Right ventricle myocardium superior (tissue), 1 donor: Measurements from ENCODE around the gene IST1. TPM values are rescaled to one million over a fixed set of nuclear protein-coding genes. Genes with fewer than 3 reads are reported as not detected.
"Not testable (repeated sequence)": the region's sequence is repeated elsewhere in the genome, so short reads cannot be mapped to it uniquely, and the experiment has no call there.

Experiments used
- ATAC-seq: fragments of 200-7000 bp; cut with Tn5 transposase; one replicate; pipeline ENCODE4 v1.9.1; 2020; ENCODE audit warnings: mild to moderate bottlenecking; ENCODE audit not compliant: poor library complexity
- DNase-seq: peaks from one replicate; pipeline ENCODE4 v3.0.0-alpha.2; 2020
- intact Hi-C: fragments of 100-400 bp; cut with DNase I; formaldehyde crosslinking; loops from one replicate; pipeline ENCODE4 v1.11.2; 2022
- total RNA-seq: library from RNA; stranded (reverse); fragmentation: NEBNext Ultra II Directional; extraction: Animal tissue kit (Norgen Biotek cat#: 25700); gene quantifications from one replicate; pipeline ENCODE4 v1.2.1, GENCODE V29; 2021
- donor health status: DM: no; HTN: yes; CAD: no; lungs with severe emphysema.

The IST1 gene
- total RNA-seq, 1 donor from 2014 or later = 113 TPM

DNA sequence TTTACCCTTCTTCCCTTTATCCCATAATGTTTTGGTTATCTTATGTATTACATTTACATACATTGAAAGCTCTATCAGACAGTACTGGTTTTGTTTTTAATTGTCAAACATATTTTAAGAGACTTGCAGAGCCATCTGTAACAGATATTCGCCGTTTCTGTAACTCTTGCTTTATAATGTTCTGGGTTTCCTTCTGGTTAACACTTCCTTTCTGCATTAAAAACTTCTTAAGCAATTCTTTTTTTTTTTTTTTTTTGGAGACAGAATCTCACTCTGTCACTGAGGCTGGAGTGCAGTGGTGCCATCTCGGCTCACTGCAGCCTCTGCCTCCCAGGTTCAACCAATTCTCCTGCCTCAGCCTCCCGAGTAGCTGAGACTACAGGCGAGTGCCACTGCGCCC lies 10.4 kb downstream of the IST1 start:
- ATAC-seq, DNase-seq, intact Hi-C loops: not testable (repeated sequence)

DNA sequence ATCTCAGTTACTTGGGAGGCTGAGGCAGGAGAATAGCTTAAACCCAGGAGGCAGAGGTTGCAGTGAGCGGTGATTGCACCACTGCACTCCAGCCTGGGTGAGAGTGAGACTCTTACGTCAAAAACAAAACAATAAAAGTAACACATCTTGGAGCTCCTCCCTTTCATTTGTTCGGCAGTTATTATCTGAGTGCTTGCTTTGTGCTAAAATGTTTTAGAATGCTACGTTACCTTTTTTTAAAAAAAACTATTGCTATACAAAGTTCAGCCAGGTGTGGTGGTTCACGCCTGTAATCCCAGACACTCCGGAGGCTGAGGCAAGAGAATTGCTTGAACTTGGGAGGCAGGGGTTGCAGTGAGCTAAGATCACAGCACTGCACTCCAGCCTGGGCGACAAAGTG lies 15.8 kb downstream of the IST1 start:
- ATAC-seq = no peak
- DNase-seq = no peak
- intact Hi-C loops = no loop called here

DNA sequence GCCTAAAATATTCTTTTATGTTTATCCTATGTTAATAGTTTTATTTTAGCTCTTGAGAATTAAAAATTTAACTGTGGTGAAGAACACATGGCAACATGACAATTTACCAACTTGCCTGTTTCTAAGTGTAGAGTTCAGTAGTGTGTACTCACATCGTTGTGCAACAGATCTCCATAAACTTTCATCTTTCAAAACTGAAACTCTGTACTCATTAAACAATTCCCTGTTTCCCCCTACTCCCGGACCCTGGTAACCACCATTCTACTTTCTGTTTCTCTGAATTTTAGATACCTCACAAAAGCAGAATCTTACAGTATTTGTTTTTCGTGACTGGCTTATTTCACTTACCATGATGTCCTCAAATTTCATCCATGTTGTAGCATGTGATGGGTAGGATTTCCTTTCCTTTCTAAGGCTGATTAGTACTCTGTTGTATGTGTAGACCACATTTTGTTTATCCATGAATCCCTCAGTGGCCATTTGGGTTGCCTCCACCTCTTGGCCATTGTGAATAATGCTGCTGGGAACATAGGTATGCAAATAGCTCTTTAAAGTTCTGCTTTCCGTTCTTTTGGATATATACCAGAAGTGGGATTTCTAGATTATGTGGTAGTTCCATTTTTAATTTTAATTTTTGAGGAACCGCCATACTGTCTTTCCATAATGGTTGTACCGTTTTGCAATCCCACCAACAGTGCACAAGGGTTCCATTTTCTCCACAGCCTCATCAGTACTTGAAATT lies 17.4 kb downstream of the IST1 start:
- DNase-seq (no peak), ATAC-seq (no peak)
- intact Hi-C loops = no loop called here

DNA sequence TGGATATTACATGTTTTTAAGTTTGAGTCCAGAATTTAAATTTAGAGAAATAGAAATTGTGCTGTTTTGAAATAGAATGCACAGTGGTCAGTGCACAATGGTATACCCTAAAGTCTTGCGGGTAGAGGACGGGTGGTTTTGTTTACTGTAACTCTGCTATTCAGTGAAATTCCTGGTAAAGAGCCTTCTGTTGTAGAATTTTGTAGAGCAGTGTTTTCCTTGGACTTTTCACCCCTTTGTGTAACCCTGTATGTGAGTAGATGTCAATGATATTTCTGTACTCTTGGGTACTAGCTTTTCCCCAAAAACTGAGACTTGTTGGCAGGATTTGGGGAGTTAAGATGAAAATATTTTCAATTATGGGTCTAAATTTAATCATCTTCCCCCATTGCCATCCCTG lies 19.5 kb downstream of the IST1 start:
- ATAC-seq = no peak
- DNase-seq = no peak
- intact Hi-C loops = no loop called here

DNA sequence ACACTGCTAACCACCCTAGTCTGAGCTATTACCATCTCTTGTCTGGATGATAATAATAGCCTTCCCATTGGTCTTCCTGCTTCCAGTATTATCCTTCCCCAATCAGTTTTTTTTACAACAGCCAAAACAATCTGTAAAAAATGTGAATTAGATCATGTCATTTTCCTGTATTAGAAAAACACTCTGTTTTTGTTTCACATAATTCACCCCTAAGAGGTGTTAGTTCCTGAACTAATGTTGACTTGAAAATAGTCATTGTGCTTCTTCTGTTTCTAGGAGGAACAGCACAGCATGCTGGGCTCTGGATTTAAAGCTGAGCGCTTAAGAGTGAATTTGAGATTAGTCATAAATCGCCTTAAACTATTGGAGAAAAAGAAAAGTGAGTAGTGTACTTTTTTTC lies 20.0 kb downstream of the IST1 start:
- DNase-seq = no peak
- ATAC-seq = no peak
- intact Hi-C loops = no loop called here

DNA sequence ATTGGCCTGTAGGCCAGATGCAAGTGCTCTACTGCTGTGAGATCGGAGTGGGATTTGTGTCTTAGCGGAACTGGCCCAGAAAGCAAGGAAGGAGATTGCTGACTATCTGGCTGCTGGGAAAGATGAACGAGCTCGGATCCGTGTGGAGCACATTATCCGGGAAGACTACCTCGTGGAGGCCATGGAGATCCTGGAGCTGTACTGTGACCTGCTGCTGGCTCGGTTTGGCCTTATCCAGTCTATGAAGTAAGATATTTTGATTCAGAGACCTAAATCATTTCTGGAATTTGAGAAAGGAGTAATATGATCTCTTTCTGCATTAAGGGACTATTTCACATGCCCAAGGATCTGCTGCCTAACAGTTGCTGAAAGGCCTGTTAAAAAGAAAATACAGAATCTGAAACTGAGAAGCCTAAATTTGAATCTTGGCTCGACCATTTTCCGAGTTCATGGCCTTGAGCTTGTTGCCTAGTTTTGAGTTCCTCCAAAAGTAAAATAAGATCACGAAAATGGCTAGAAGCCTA lies 21.1 kb downstream of the IST1 start:
- DNase-seq = no peak
- intact Hi-C loops = no loop called here
- ATAC-seq = no peak

DNA sequence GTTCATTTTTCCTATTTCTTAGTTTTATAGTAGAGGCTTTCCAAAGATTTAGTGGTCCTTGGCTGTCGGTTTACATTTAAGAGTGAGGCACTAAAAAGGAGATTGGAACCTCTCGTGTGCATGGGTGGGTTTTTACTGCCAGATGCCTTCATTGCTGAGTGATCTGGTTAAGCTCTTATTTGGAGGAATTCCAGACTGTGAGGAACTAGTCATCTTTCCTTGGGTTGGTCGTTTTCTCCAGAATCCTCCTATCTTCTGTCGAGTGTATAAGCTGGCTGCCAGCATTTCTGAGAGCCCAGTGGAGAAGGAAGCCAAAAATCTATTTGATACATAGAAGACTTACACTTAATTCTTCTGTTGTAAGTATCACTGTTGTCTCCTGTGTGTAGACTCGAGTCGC lies 22.6 kb downstream of the IST1 start:
- intact Hi-C loops = no loop called here
- no peak for DNase-seq
- ATAC-seq = no peak

DNA sequence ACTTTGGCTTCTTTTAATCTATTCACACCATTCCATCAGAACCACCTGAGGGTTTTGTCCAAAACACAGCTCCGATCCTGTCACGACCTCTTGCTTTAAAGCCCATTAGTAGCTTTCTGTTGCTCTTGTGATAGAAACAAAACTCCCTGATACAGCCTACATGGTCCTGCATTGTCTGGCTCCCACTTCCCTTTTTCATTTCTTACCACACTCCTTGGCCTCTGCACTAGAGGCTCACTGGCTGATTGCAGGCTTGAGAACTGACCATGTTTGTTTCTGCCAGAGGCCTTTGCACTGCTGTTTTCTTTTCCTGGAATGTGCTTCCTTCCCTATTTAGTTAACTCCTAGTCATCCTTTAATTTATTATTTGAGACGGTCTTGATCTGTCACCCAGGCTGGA lies 23.7 kb downstream of the IST1 start:
- DNase-seq (no peak), ATAC-seq (no peak)
- intact Hi-C loops = no loop called here

DNA sequence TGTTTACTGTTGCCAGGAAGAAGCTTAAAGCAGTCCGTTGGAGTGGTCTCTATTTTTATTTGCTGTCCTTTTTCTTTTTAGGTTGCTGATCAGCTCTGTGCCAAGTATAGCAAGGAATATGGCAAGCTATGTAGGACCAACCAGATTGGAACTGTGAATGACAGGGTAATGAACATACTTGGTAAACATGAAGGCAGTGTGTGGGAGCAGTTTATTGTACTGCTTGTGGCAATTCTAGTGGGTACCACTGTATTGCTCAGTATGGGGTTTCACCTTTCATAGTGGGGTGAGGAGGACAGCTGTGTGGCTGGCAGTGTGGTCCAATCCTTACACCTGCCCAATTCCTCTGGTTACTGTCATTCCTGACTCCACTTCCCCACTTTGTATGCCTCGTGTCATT lies 25.3 kb downstream of the IST1 start:
- no peak for DNase-seq
- intact Hi-C loops = no loop called here
- no peak for ATAC-seq

DNA sequence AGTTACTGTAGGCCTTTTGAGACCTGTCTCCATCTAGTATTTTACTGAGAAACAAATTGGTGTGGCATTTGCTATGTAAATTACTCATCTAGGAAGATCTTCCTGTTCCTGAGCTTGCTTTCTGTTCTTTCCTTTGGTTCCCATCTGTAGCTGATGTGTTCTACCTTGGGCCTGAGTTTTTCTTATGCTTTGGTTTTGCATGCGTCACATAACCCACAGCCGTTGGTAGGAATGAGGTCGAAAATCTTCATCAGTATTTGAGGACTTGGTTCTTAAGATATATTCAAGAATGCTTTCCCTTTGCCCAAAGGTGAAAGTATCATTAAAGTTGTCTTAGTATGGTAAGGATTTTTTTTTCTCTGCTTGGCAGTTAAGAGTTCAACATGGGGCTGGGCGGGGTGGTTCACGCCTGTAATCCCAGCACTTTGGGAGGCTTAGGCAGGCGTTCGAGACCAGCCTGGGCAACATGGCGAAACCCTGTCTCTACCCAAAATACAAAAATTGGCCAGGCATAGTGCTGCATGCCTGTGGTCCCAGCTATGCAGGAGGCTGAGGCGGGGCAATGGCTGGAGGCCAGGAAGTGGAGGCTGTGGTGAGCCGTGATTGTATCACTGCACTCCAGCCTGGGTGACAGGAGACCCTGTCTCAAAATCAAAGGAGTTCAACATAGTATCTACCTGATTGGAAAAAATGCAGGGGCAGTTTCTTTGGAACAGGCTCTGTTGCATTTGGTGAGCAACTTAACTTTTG lies 28.8 kb downstream of the IST1 start:
- intact Hi-C loops = no loop called here
- no peak for DNase-seq
- ATAC-seq = no peak

DNA sequence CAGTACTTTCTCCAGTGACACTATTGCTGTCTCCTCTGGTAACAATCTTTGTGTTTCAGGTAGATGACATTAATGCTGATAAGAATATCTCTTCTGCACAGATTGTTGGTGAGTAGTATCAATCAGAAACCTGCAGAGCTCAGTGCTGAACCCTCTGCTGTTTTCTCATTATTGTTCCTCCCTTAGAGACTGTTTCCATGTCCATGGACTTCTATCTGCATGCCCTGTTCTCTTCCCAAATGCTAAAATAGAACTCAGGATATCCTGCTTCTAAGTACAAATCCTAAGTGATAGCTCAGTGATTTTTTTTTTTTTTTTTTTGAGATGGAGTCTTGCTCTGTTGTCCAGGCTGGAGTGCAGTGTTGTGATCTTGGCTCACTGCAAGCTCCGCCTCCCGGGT lies 29.4 kb downstream of the IST1 start:
- intact Hi-C loops = no loop called here
- ATAC-seq = no peak
- DNase-seq = no peak

DNA sequence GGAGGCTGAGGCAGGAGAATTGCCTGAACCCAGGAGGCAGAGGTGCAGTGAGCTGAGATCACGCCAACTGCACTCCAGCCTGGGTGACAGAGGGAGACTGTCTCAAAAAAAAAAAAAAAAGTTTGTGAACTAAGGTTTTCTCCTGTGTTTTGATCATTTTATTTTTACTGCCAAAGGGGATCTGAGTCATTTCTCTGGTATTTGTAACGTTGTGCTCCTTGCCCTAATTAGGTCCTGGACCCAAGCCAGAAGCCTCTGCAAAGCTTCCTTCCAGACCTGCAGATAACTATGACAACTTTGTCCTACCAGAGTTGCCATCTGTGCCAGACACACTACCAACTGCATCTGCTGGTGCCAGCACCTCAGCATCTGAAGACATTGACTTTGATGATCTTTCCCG lies 32.1 kb downstream of the IST1 start:
- intact Hi-C loops = no loop called here
- ATAC-seq (peak; percentile 69), DNase-seq (no peak)

DNA sequence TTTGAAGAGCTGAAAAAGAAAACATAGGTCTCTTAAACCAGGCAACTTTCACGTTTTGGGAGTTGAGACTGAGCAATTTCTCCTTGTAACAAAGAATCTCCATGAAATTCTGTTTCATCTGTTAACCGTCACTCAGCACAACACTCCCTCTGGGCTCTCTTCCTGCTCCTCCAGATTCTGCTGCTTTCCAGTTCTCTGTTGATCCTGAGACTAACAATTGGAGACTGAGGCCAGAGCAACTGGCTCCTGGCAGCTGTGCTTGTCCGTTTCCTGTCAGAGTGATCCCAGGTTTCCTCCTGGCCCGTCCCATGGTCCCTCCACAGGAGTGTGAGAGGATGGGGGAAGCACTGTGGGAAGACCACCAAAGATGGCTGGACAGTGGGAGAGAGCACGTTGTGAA lies 32.5 kb downstream of the IST1 start:
- ATAC-seq (peak; percentile 57), DNase-seq (no peak)
- intact Hi-C loops = no loop called here

DNA sequence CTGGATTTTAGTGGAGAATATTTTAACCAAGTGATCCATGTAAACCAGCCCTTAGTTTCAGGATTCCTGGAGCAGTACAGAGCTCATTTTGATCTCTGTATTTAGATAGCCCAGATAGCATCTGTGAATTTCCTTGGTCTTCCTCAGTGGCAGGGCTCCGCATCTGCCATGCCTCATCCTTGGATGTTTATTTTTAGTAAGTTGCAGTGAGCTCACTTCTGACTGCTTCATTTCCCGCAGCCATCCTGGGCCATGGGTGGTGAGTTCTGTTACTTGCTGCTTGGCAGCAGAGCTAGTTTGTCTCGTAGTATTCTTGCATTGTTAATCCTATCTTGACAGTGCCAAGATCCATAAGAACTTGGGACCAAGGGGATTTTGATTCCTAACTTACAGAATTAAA lies 33.7 kb downstream of the IST1 start:
- intact Hi-C loops = no loop called here
- DNase-seq (no peak), ATAC-seq (peak; percentile 62)

DNA sequence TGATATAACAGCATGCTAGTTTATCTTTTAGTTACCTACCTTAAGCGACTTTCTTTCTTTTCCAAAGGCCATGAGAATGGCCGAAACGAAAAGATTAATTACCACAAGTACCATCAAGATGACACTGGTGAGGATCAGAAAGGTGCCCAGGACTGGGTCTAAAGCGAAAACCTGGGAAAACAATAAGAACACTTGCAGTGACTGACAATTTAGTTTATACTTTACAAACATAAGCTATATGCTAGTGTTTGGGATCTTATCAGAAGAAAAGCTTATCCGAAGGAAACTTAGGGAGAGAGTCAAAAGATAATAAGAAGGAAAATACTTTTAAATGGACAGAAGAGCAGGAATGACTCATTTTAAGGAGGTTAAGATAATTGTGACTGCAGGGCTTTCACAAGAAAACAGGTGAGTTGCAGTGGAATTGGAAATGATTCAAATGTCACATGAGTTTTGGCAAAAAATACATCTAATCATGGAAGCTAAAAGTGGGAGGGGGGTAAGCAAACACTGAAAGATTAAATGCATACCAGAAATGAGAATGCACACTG lies 34.8 kb downstream of the IST1 start:
- intact Hi-C loops = no loop called here
- ATAC-seq = no peak

DNA sequence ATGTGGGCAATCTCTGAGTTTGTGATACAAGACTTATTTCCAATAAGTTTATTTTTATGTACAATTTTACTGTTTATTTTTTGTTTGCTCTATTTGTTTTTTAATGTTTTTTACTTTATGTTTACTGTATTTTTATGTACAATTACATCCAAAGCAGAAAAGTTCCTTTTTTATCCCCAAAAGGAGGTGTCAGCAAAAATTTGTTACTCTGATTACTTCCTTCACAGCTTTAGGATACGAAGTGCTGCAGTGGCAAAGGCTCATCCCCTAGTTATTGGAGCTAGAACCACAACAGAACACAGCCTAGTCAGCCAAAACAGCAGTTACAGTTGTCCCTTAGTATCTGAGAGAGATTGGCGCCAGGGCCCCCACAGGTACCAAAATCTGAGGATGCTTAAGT lies 35.7 kb downstream of the IST1 start:
- no peak for DNase-seq
- intact Hi-C loops = no loop called here
- no peak for ATAC-seq

More for the DNA sequence above, 34.8 kb downstream of the IST1 start:
- DNase-seq = no peak

DNA sequence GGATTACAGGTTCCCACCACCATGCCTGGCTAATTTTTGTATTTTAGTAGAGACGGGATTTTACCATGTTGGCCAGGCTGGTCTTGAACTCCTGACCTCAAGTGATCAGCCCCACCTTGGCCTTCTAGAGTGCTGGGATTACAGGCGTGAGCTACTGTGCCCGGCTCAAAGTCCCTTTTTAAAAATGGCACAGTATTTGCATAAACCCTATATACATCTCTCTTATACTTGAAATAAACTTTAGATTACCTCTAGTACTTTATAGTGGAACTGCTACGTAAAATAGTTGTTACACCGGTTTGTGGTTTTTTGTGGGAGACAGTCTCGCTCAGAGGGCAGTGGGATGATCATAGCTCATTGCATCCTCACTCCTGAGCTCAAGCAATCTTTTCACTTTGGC lies 36.3 kb downstream of the IST1 start:
- ATAC-seq (no peak), DNase-seq (no peak)
- intact Hi-C loops = no loop called here

DNA sequence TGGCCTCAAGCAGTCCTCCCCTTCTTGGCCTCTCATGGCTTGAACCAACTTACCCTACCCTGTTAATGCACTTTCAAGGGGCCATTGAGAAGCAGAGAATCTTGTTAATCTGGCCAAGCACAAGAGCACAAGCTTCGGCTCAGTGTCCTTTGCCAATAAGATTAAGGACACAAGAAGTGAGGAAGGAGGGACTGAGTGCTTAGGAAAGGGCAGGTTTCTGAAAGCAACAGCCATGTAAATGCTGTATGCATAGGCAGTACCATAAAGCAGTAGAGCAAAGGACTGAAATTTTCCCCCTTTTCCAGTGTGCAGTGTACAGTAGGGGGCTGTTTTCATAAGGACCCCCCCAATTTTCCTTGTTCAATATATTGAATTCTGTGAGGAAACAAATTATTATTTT lies 37.7 kb downstream of the IST1 start:
- ATAC-seq = no peak
- intact Hi-C loops = no loop called here
- no peak for DNase-seq

DNA sequence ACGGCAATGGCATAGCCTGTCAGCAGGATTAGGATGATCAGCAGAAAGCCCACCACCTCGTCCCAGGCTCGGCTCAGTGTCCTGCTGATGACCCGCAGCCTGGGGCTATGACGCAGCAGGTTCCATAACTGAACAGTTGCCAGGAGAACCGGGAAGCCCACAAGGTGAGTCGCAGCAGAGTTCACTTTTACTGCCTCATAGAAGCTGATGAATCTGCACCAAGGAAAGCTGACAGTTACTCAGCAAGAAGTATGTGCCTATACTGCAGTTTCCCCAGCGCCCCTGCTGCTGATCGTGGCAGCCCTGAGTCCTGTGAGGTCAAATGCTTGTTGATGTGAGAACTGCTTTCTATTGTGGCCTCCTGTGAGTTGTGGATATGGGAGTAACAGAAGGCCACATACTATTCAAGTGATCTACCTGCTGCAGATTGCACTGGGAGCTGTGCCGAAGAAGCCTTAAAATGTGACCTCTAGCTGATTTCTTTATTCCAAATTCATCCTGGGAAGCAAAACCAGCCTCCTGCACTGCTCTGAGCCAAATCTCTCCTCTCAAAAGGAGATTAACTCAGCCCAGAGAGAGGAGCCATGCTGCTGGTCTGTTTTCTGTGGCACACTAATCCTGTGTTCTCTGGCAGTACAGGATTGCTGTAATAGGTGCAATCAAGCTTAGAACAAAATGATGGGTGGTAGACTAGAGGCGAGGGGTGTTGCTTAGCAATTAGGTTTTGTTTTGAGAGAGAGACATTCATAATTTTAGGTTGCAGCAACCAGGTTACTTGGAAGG lies 38.8 kb downstream of the IST1 start:
- intact Hi-C loops = no loop called here
- DNase-seq = no peak
- peak; percentile 16 for ATAC-seq
